ENCODE measurements around the gene ZNF784. TPM values are rescaled to one million over a fixed set of nuclear protein-coding genes. Genes with fewer than 3 reads are reported as not detected.

Gene ZNF784
- total RNA-seq, 1 experiment from 2014 or later = 9.9 TPM

GRCh38 chr19:55619286-55619685, 5.1 kb downstream of the ZNF784 start:
- Mint-ChIP-seq H3K4me1 (peaks cover 11% of the 10 kb centered on the region), H3K4me3 (no peak overlapping the region)

More at GRCh38 chr19:55619286-55619685, 5.1 kb downstream of the ZNF784 start:
- H3K27me3 Mint-ChIP-seq (ENCODE audit: low read depth) = 0 out of 2 replicates have a peak, but pooled peaks cover 3% of the 10 kb centered on the region
- ATAC-seq = no peak
- ChIA-PET CTCF (interaction anchor here (0.7 to 4.0 kb wide), 6 partner anchors 13 to 152 kb away, joined by 3 to 14 read pairs (median 4); partner anchors contain the start of gene ZNF865), POLR2A (interaction anchor here (1.6 kb wide), 2 partner anchors 21 to 28 kb away, joined by 3 to 4 read pairs; partner anchors contain the start of gene CCDC106)
- H3K27ac Mint-ChIP-seq = no peak overlapping the region
- no peak for DNase-seq (ENCODE audit: low spot score)
- TF ChIP-seq NFATC4 (CRISPR knock-in tag; IDR thresholded peaks at IDR 0.05) (no peak), ZNF138 (CRISPR knock-in tag; conservative IDR thresholded peaks at IDR 0.05) (no peak), HMGA2 (CRISPR knock-in tag; IDR thresholded peaks at IDR 0.05) (no peak), USF1 (CRISPR knock-in tag; IDR thresholded peaks at IDR 0.05) (no peak), ATF3 (CRISPR knock-in tag; conservative IDR thresholded peaks at IDR 0.05) (no peak), STAT6 (CRISPR knock-in tag; conservative IDR thresholded peaks at IDR 0.05; ENCODE audit: low read depth) (no peak), NFE2L1 (CRISPR knock-in tag; IDR thresholded peaks at IDR 0.05) (no peak), ZNF281 (CRISPR knock-in tag; IDR thresholded peaks at IDR 0.05) (no peak), NR1H2 (CRISPR knock-in tag; IDR thresholded peaks at IDR 0.05) (no peak), ELF4 (CRISPR knock-in tag; IDR thresholded peaks at IDR 0.05; ENCODE audit: low read depth) (no peak), CREM (CRISPR knock-in tag; IDR thresholded peaks at IDR 0.05) (no peak), E2F1 (CRISPR knock-in tag; IDR thresholded peaks at IDR 0.05) (no peak), E2F5 (CRISPR knock-in tag; IDR thresholded peaks at IDR 0.05) (no peak)
- peaks cover 22% of the 10 kb centered on the region for H3K36me3 Mint-ChIP-seq
- H3K9me3 Mint-ChIP-seq = 0 out of 2 replicates have a peak, but pooled peaks cover 3% of the 10 kb centered on the region
